CD4-positive, alpha-beta memory T cell (primary cell): ENCODE results near the gene LLGL1. TPM values are rescaled to one million over a fixed set of nuclear protein-coding genes. Genes with fewer than 3 reads are reported as not detected.

Experiments used
- CTCF ChIA-PET: fragments of 350-600 bp; sonication (Branson Sonifier 250); formaldehyde crosslinking; loops from one replicate; lab custom pipeline; 2021; ENCODE audit warnings: inconsistent platforms; ENCODE audit not compliant: partially characterized antibody; lab: Charles Lee
- POLR2A ChIA-PET: fragments of 350-600 bp; sonication (Branson Sonifier 250); formaldehyde crosslinking; loops from one replicate; lab custom pipeline; 2021; ENCODE audit not compliant: partially characterized antibody; lab: Charles Lee
- DNase-seq, 5 donors: peaks; one replicate each; pipeline versions ENCODE4 v3.0.0 to v3.0.0-alpha.2; 2020 to 2022; ENCODE audit warnings: mixed read lengths in 1 of 5
- H3K27ac ChIP-seq: one replicate; pipeline ENCODE4 v1.7.0; 2013; ENCODE audit warnings: low read depth, low read length
- H3K27me3 ChIP-seq: 2 replicates; pipeline ENCODE4 v1.7.0; 2013; ENCODE audit warnings: mild to moderate bottlenecking, low read length, moderate library complexity; ENCODE audit not compliant: insufficient read depth
- H3K36me3 ChIP-seq: 2 replicates; pipeline ENCODE4 v1.7.0; 2013; ENCODE audit warnings: mild to moderate bottlenecking, low read length, moderate library complexity; ENCODE audit not compliant: insufficient read depth
- H3K4me1 ChIP-seq: 2 replicates; pipeline ENCODE4 v1.7.0; 2013; ENCODE audit warnings: mild to moderate bottlenecking, low read length, moderate library complexity; ENCODE audit not compliant: insufficient read depth
- H3K4me3 ChIP-seq, 2 donors: one replicate each; pipeline ENCODE4 v1.7.0; 2013; ENCODE audit warnings: low read length in 2 of 2, mild to moderate bottlenecking in 1 of 2
- H3K9me3 ChIP-seq, 2 donors: one replicate each; pipeline ENCODE4 v1.7.0; 2013; ENCODE audit warnings: low read length in 2 of 2, control low read depth in 1 of 2; ENCODE audit not compliant: control insufficient read depth in 1 of 2
- H3K27ac Mint-ChIP-seq, 7 donors: one replicate each; pipeline ENCODE4 v1.8.0; 2020 to 2021; ENCODE audit warnings: mixed read lengths in 7 of 7, mild to moderate bottlenecking in 6 of 7, inconsistent platforms in 3 of 7, moderate library complexity in 3 of 7
- H3K27me3 Mint-ChIP-seq, 2 donors: one replicate each; pipeline ENCODE4 v1.8.0; 2020 to 2021; ENCODE audit warnings: mixed read lengths in 2 of 2
- H3K36me3 Mint-ChIP-seq, 2 donors: one replicate each; pipeline ENCODE4 v1.8.0; 2020 to 2021; ENCODE audit warnings: mixed read lengths in 2 of 2, inconsistent platforms in 1 of 2, mild to moderate bottlenecking in 1 of 2
- H3K4me1 Mint-ChIP-seq, 4 donors: one replicate each; pipeline ENCODE4 v1.8.0; 2020 to 2021; ENCODE audit warnings: mixed read lengths in 4 of 4, mild to moderate bottlenecking in 1 of 4
- H3K4me3 Mint-ChIP-seq, 8 donors: one replicate each; pipeline ENCODE4 v1.8.0; 2020 to 2021; ENCODE audit warnings: mixed read lengths in 8 of 8, mild to moderate bottlenecking in 7 of 8, moderate library complexity in 6 of 8, inconsistent platforms in 3 of 8
- H3K9me3 Mint-ChIP-seq, 8 donors: one replicate each; pipeline ENCODE4 v1.8.0; 2020 to 2021; ENCODE audit warnings: mixed read lengths in 8 of 8, mild to moderate bottlenecking in 5 of 8, inconsistent platforms in 3 of 8, moderate library complexity in 1 of 8
- intact Hi-C: fragments of 100-400 bp; cut with micrococcal nuclease; formaldehyde crosslinking; loops from one replicate; pipeline ENCODE4 v1.15.1; 2023
- polyA plus RNA-seq, 2 donors: library from polyadenylated mRNA; unstranded; fragments of 300-500 nt; fragmentation: Illumina TruSeq; gene quantifications; one replicate each; pipeline ENCODE4 v1.2.3, GENCODE V29; 2021
- total RNA-seq, 2 experiments: library from RNA; stranded (reverse); gene quantifications; one replicate each; pipeline ENCODE4 v1.2.3, GENCODE V29; 2021

LLGL1 gene
- total and polyA plus RNA-seq, 4 experiments from 2014 or later = 0.25 to 20.5 (median 10.6) TPM

DNA sequence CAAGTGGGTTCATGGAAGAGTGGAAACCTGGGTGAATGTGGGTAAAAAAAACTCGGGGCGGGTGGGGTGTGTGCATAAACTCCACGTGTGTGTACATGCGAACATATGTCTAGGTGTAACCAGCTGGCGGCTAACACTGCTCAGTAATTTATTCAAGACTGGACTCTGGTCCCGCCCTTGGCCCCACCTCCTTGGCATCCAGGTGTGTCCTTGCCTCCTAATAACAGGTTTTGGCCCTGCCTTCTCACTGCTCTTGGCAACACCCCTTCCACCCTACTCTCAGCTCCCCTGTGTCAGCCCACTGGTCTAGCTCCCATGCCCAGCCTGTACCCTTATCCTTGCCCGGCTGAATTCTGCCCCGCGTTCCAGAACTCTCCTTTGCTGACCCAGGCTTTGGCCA is 24.8 kb downstream of the LLGL1 start:
- intact Hi-C loops = no loop called here
- no peaks in the 10 kb centered on the region for H3K27me3 Mint-ChIP-seq
- DNase-seq = no peak
- CTCF ChIA-PET = no interaction called here
- Histone ChIP-seq H3K27ac (no peak overlapping the region), H3K4me1 (no peaks in the 10 kb centered on the region), H3K9me3 (no peaks in the 10 kb centered on the region), H3K4me3 (no peak overlapping the region), H3K27me3 (no peaks in the 10 kb centered on the region), H3K36me3 (peaks cover 91% of the 10 kb centered on the region)
- H3K36me3 Mint-ChIP-seq = peaks cover 22 to 75% of the 10 kb centered on the region in 2 donors
- no peaks in the 10 kb centered on the region for H3K9me3 Mint-ChIP-seq
- POLR2A ChIA-PET = interaction anchor here (1.2 kb wide), 1 partner anchor 10 kb away, joined by 4 read pairs; the partner anchor contains the start of gene MIEF2
- peak overlapping the region in 2 of 7 donors; percentile 37 to 57 for H3K27ac Mint-ChIP-seq
- peak overlapping the region in 1 of 8 donors; percentile 12 for H3K4me3 Mint-ChIP-seq
- H3K4me1 Mint-ChIP-seq = peaks cover 2 to 8% (median 5%) of the 10 kb centered on the region in 4 donors

- no peaks in the 10 kb centered on the region for H3K9me3 Mint-ChIP-seq
- no peak overlapping the region for H3K27ac Mint-ChIP-seq
Measured at GRCh38 chr17:18250708-18251107, 25.3 kb downstream of the LLGL1 start.

GRCh38 chr17:18251204-18251603 is 25.8 kb downstream of the LLGL1 start:
- H3K36me3 Mint-ChIP-seq = peaks cover 18 to 75% of the 10 kb centered on the region in 2 donors
- CTCF ChIA-PET = no interaction called here

More at GRCh38 chr17:18250708-18251107, 25.3 kb downstream of the LLGL1 start:
- Mint-ChIP-seq H3K36me3 (peaks cover 18 to 75% of the 10 kb centered on the region in 2 donors), H3K4me1 (peaks cover 2 to 13% (median 6%) of the 10 kb centered on the region in 4 donors), H3K4me3 (no peak overlapping the region), H3K27me3 (no peaks in the 10 kb centered on the region)
- H3K36me3 ChIP-seq = peaks cover 91% of the 10 kb centered on the region
- intact Hi-C loops = no loop called here
- no peak overlapping the region for H3K27ac ChIP-seq
- CTCF ChIA-PET = no interaction called here
- POLR2A ChIA-PET = interaction anchor here (1.2 kb wide), 1 partner anchor 10 kb away, joined by 4 read pairs; the partner anchor contains the start of gene MIEF2
- H3K4me1 ChIP-seq = peaks cover 3% of the 10 kb centered on the region
- no peak for DNase-seq
- H3K9me3 ChIP-seq = no peaks in the 10 kb centered on the region
- H3K27me3 ChIP-seq = no peaks in the 10 kb centered on the region
- no peak overlapping the region for H3K4me3 ChIP-seq

GRCh38 chr17:18252160-18252559 is 26.7 kb downstream of the LLGL1 start:
- no peak for DNase-seq
- Mint-ChIP-seq H3K36me3 (peaks cover 18 to 72% of the 10 kb centered on the region in 2 donors), H3K9me3 (no peaks in the 10 kb centered on the region), H3K27me3 (no peaks in the 10 kb centered on the region), H3K27ac (no peak overlapping the region), H3K4me3 (no peak overlapping the region), H3K4me1 (peaks cover 10 to 27% (median 18%) of the 10 kb centered on the region in 4 donors)
- peaks cover 89% of the 10 kb centered on the region for H3K36me3 ChIP-seq
- no peak overlapping the region for H3K27ac ChIP-seq
- H3K4me3 ChIP-seq = no peak overlapping the region
- no peaks in the 10 kb centered on the region for H3K9me3 ChIP-seq
- ChIA-PET CTCF (no interaction called here), POLR2A (no interaction called here)
- H3K4me1 ChIP-seq = peaks cover 17% of the 10 kb centered on the region
- intact Hi-C loops = no loop called here
- H3K27me3 ChIP-seq = no peaks in the 10 kb centered on the region

More at GRCh38 chr17:18251204-18251603, 25.8 kb downstream of the LLGL1 start:
- H3K4me3 ChIP-seq = no peak overlapping the region
- no peak for DNase-seq
- H3K9me3 ChIP-seq = no peaks in the 10 kb centered on the region
- no peaks in the 10 kb centered on the region for H3K27me3 ChIP-seq
- H3K27ac Mint-ChIP-seq = no peak overlapping the region
- H3K4me1 ChIP-seq = peaks cover 8% of the 10 kb centered on the region
- peaks cover 5 to 18% (median 10%) of the 10 kb centered on the region in 4 donors for H3K4me1 Mint-ChIP-seq
- POLR2A ChIA-PET = interaction anchor here (1.2 kb wide), 1 partner anchor 10 kb away, joined by 4 read pairs; the partner anchor contains the start of gene MIEF2
- intact Hi-C loops = no loop called here
- peaks cover 91% of the 10 kb centered on the region for H3K36me3 ChIP-seq
- no peaks in the 10 kb centered on the region for H3K9me3 Mint-ChIP-seq
- no peak overlapping the region for H3K27ac ChIP-seq
- no peaks in the 10 kb centered on the region for H3K27me3 Mint-ChIP-seq
- no peak overlapping the region for H3K4me3 Mint-ChIP-seq

- peaks cover 77% of the 10 kb centered on the region for H3K36me3 ChIP-seq
- POLR2A ChIA-PET = interaction anchor here (1.3 kb wide), 1 partner anchor 70 kb away, joined by 3 read pairs; the partner anchor contains the start of gene ALKBH5
- H3K27me3 ChIP-seq = no peaks in the 10 kb centered on the region
- H3K4me3 Mint-ChIP-seq = no peak overlapping the region
- intact Hi-C loops = no loop called here
- no peaks in the 10 kb centered on the region for H3K9me3 ChIP-seq
- no peak overlapping the region for H3K4me3 ChIP-seq
- H3K27ac ChIP-seq = no peak overlapping the region
- peaks cover 14 to 69% of the 10 kb centered on the region in 2 donors for H3K36me3 Mint-ChIP-seq
- peaks cover 23% of the 10 kb centered on the region for H3K4me1 ChIP-seq
- H3K27ac Mint-ChIP-seq = no peak overlapping the region
- H3K4me1 Mint-ChIP-seq = peaks cover 10 to 33% (median 21%) of the 10 kb centered on the region in 4 donors
- no peaks in the 10 kb centered on the region for H3K9me3 Mint-ChIP-seq
- H3K27me3 Mint-ChIP-seq = no peaks in the 10 kb centered on the region
- CTCF ChIA-PET = no interaction called here
- DNase-seq = no peak
Measured at GRCh38 chr17:18253187-18253884, 27.9 kb downstream of the LLGL1 start.

- CTCF ChIA-PET = no interaction called here
- Mint-ChIP-seq H3K27ac (peak overlapping the region in 1 of 7 donors; percentile 24), H3K4me3 (no peak overlapping the region), H3K9me3 (no peaks in the 10 kb centered on the region), H3K27me3 (no peaks in the 10 kb centered on the region), H3K4me1 (peaks cover 10 to 33% (median 21%) of the 10 kb centered on the region in 4 donors), H3K36me3 (peaks cover 11 to 61% of the 10 kb centered on the region in 2 donors)
- DNase-seq = no peak
- Histone ChIP-seq H3K4me3 (no peak overlapping the region), H3K27ac (no peak overlapping the region), H3K9me3 (no peaks in the 10 kb centered on the region), H3K27me3 (no peaks in the 10 kb centered on the region), H3K4me1 (peaks cover 28% of the 10 kb centered on the region), H3K36me3 (peaks cover 69% of the 10 kb centered on the region)
- intact Hi-C loops = no loop called here
- POLR2A ChIA-PET = interaction anchor here (1.3 kb wide), 1 partner anchor 71 kb away, joined by 3 read pairs; the partner anchor contains the start of gene ALKBH5
Measured at GRCh38 chr17:18253947-18254821, 28.7 kb downstream of the LLGL1 start.
